H1 (cell line): ENCODE results near the gene UMODL1. TPM values are rescaled to one million over a fixed set of nuclear protein-coding genes. Genes with fewer than 3 reads are reported as not detected.

Experiments used
- CTCF ChIA-PET: fragments of 300-600 bp; sonication (Branson Sonifier 250); formaldehyde crosslinking; loops from one replicate; lab custom pipeline; 2021; ENCODE audit not compliant: partially characterized antibody; lab: Charles Lee
- POLR2A ChIA-PET: fragments of 300-600 bp; sonication (Branson Sonifier 250); formaldehyde crosslinking; loops from one replicate; lab custom pipeline; 2021; ENCODE audit warnings: inconsistent platforms; ENCODE audit not compliant: partially characterized antibody; lab: Charles Lee
- DNase-seq, 2 experiments: peaks; one replicate each; pipeline versions ENCODE4 v3.0.0 to v3.0.0-alpha.2; 2010 to 2022; ENCODE audit warnings: low spot score in 2 of 2, low read depth in 1 of 2, mixed read lengths in 1 of 2
- FAIRE-seq: peaks from 2 replicates; lab custom pipeline; 2011; peaks lifted over from hg19 to GRCh38; lab: Jason Lieb, UNC
- H2AFZ ChIP-seq: 2 replicates; pipeline ENCODE4 v1.8.1; 2012; ENCODE audit warnings: low read length, inconsistent platforms
- H2AK5ac ChIP-seq: 2 replicates; pipeline ENCODE4 v1.6.1; 2013; ENCODE audit warnings: low read depth, low read length
- H2BK120ac ChIP-seq: replicated peaks from 2 replicates; pipeline ENCODE3; 2013; ENCODE audit warnings: low read depth, low read length, inconsistent platforms
- H2BK12ac ChIP-seq: 2 replicates; pipeline ENCODE4 v1.6.1; 2013; ENCODE audit warnings: low read depth, low read length
- H2BK15ac ChIP-seq: 2 replicates; pipeline ENCODE4 v1.6.1; 2013; ENCODE audit warnings: low read length
- H2BK20ac ChIP-seq: 2 replicates; pipeline ENCODE4 v1.6.1; 2013; ENCODE audit warnings: low read length
- H2BK5ac ChIP-seq: 2 replicates; pipeline ENCODE4 v1.6.1; 2013; ENCODE audit warnings: low read depth, low read length
- H3K14ac ChIP-seq: 2 replicates; pipeline ENCODE4 v1.6.1; 2013; ENCODE audit warnings: inconsistent platforms; ENCODE audit not compliant: insufficient read length
- H3K18ac ChIP-seq: 2 replicates; pipeline ENCODE4 v1.6.1; 2013; ENCODE audit warnings: low read length; ENCODE audit errors: extremely low read depth
- H3K23ac ChIP-seq: 2 replicates; pipeline ENCODE4 v1.6.1; 2013; ENCODE audit warnings: inconsistent platforms; ENCODE audit not compliant: insufficient read length
- H3K23me2 ChIP-seq: 2 replicates; pipeline ENCODE4 v1.6.1; 2013; ENCODE audit warnings: low read depth, low read length
- H3K27ac ChIP-seq: 2 replicates; pipeline ENCODE4 v1.6.1; 2011; ENCODE audit warnings: low read depth, low read length, inconsistent platforms
- H3K27me3 ChIP-seq, 4 experiments: replicated peaks in 1 of 4; 1 replicate in 1 of 4; 2 replicates in 3 of 4; pipeline versions ENCODE4 v1.6.1 to v1.8.1; 2011 to 2013; ENCODE audit warnings: low read length in 3 of 4, mild to moderate bottlenecking in 3 of 4, inconsistent platforms in 2 of 4, mixed read lengths in 2 of 4, moderate library complexity in 1 of 4; ENCODE audit not compliant: control insufficient read depth in 3 of 4, insufficient read depth in 3 of 4; ENCODE audit errors: extremely low read depth in 1 of 4
- H3K36me3 ChIP-seq, 4 experiments: 2 replicates each; pipeline versions ENCODE4 v1.6.1 to v1.8.1; 2011 to 2013; ENCODE audit warnings: mild to moderate bottlenecking in 4 of 4, low read length in 3 of 4, moderate library complexity in 2 of 4, control low read depth in 1 of 4, inconsistent platforms in 1 of 4; ENCODE audit not compliant: insufficient read depth in 4 of 4, control insufficient read depth in 2 of 4
- H3K4ac ChIP-seq: replicated peaks from 2 replicates; pipeline ENCODE3; 2013; ENCODE audit warnings: low read length, low read depth, mixed read lengths, inconsistent platforms; ENCODE audit not compliant: insufficient read length
- H3K4me1 ChIP-seq, 4 experiments: replicated peaks in 1 of 4; 1 replicate in 1 of 4; 2 replicates in 3 of 4; pipeline versions ENCODE4 v1.6.1 to v1.8.1; 2011 to 2013; ENCODE audit warnings: low read length in 3 of 4, inconsistent platforms in 2 of 4, mixed read lengths in 1 of 4; ENCODE audit not compliant: insufficient read depth in 4 of 4, control insufficient read depth in 3 of 4
- H3K4me2 ChIP-seq, 2 experiments: 2 replicates each; pipeline versions ENCODE4 v1.6.1 to v1.8.1; 2011 to 2013; ENCODE audit warnings: low read depth in 2 of 2, low read length in 2 of 2, control low read depth in 1 of 2, inconsistent platforms in 1 of 2, mild to moderate bottlenecking in 1 of 2; ENCODE audit not compliant: insufficient read depth in 1 of 2
- H3K4me3 ChIP-seq, 4 experiments: fragments of 200-600, 300-600 bp in 1 of 4; sonication (generic), shearing (Covaris generic), sonication (Bioruptor Twin) in 1 of 4; 2 replicates each; pipeline versions ENCODE4 v1.5.1 to v1.8.1; 2011 to 2016; ENCODE audit warnings: low read length in 4 of 4, low read depth in 3 of 4, control low read depth in 2 of 4, inconsistent platforms in 2 of 4, mild to moderate bottlenecking in 2 of 4, mixed read lengths in 1 of 4, moderate library complexity in 1 of 4; ENCODE audit not compliant: insufficient read depth in 2 of 4; ENCODE audit errors: extremely low read depth in 1 of 4
- H3K56ac ChIP-seq: replicated peaks from 2 replicates; pipeline ENCODE3; 2013; ENCODE audit warnings: low read depth, mild to moderate bottlenecking, mixed read lengths, low read length, inconsistent platforms; ENCODE audit not compliant: insufficient read length
- H3K79me1 ChIP-seq: 2 replicates; pipeline ENCODE4 v1.6.1; 2013; ENCODE audit warnings: low read depth, low read length, control low read depth
- H3K79me2 ChIP-seq, 2 experiments: 2 replicates each; pipeline versions ENCODE4 v1.6.1 to v1.8.1; 2012 to 2013; ENCODE audit warnings: low read length in 2 of 2, mild to moderate bottlenecking in 2 of 2, inconsistent platforms in 1 of 2; ENCODE audit not compliant: insufficient read depth in 2 of 2, control insufficient read depth in 1 of 2
- H3K9ac ChIP-seq, 4 experiments: replicated peaks in 1 of 4; 1 replicate in 1 of 4; 2 replicates in 3 of 4; pipeline versions ENCODE4 v1.6.1 to v1.8.1; 2011 to 2013; ENCODE audit warnings: low read depth in 3 of 4, low read length in 3 of 4, control low read depth in 2 of 4, mild to moderate bottlenecking in 2 of 4, moderate library complexity in 2 of 4, inconsistent platforms in 1 of 4; ENCODE audit errors: extremely low read depth in 1 of 4
- H3K9me3 ChIP-seq, 2 experiments: 2 replicates each; pipeline versions ENCODE4 v1.6.1 to v1.8.1; 2012 to 2013; ENCODE audit warnings: mild to moderate bottlenecking in 2 of 2, moderate library complexity in 2 of 2, control low read depth in 1 of 2, inconsistent platforms in 1 of 2, low read depth in 1 of 2, low read length in 1 of 2, mixed read lengths in 1 of 2; ENCODE audit not compliant: insufficient read depth in 2 of 2
- H4K20me1 ChIP-seq, 2 experiments: replicated peaks in 1 of 2; 2 replicates each; pipeline versions ENCODE3 to v1.8.1; 2011 to 2013; ENCODE audit warnings: inconsistent platforms in 2 of 2, low read length in 2 of 2, mild to moderate bottlenecking in 1 of 2; ENCODE audit not compliant: insufficient read depth in 2 of 2, control insufficient read depth in 1 of 2
- H4K5ac ChIP-seq: 2 replicates; pipeline ENCODE4 v1.6.1; 2013; ENCODE audit warnings: low read length, low read depth, mixed read lengths, inconsistent platforms; ENCODE audit not compliant: insufficient read length
- H4K8ac ChIP-seq: 2 replicates; pipeline ENCODE4 v1.8.0; 2013; ENCODE audit warnings: mild to moderate bottlenecking, moderate library complexity, low read length, inconsistent platforms; ENCODE audit not compliant: insufficient read depth; ENCODE audit errors: extremely low read depth
- H4K91ac ChIP-seq: replicated peaks from 2 replicates; pipeline ENCODE3; 2013; ENCODE audit warnings: low read length, mixed read lengths, inconsistent platforms; ENCODE audit not compliant: insufficient read length
- CHD2 ChIP-seq: IDR thresholded peaks from 2 replicates; pipeline ENCODE4 v1.6.1; 2012; ENCODE audit warnings: low read length, improper control_type of control experiment
- RNF2 ChIP-seq: fragments of 200-900, 300-1000 bp; sonication (generic); IDR thresholded peaks from 2 replicates; pipeline ENCODE4 v1.7.1; 2016; ENCODE audit warnings: borderline replicate concordance, low read depth, mild to moderate bottlenecking, antibody characterized with exemption, low read length; ENCODE audit not compliant: poor library complexity, severe bottlenecking; ENCODE audit errors: missing control alignments
- WGBS, 2 experiments: shearing (Covaris generic) in 1 of 2; methylation state at CpG; one replicate each; pipeline versions ENCODE4 v1.1.6 to v1.1.7; 2013 to 2015; ENCODE audit warnings: low lambda C conversion rate in 2 of 2, mixed read lengths in 2 of 2, inconsistent platforms in 1 of 2, low coverage in 1 of 2, missing lambda C conversion rate in 1 of 2; ENCODE audit not compliant: insufficient replicate concordance in 2 of 2, insufficient coverage in 1 of 2, insufficient read length in 1 of 2; ENCODE audit errors: extremely low coverage in 1 of 2, missing lambda C conversion rate in 1 of 2; 5-methylcytosine and 5-hydroxymethylcytosine counted together
- polyA plus RNA-seq, 7 experiments: library from polyadenylated mRNA; depleted of rRNA in 3 of 7; stranded (reverse) in 5 of 7; unstranded in 2 of 7; fragments of >200 nt in 5 of 7; fragments of 200-250 nt in 2 of 7; gene quantifications; 1 replicate in 5 of 7; 2 replicates in 1 of 7; 4 replicates in 1 of 7; pipeline versions ENCODE4 v1.2.1 to v1.2.3, GENCODE V29; 2011 to 2013; ENCODE audit warnings: missing spikeins in 2 of 7, mixed read lengths in 2 of 7
- total RNA-seq: library from RNA; stranded (reverse); fragmentation: NEBNext Ultra II Directional; extraction: Animal tissue kit (Norgen Biotek cat#: 25700); gene quantifications from 2 replicates; pipeline ENCODE4 v1.2.1, GENCODE V29; 2021

Gene UMODL1
- total and polyA plus RNA-seq, 2 of the 8 experiments (the other 6 are each of a cell fraction or from before 2014, with no cell fraction given), result not detected

GRCh38 chr21:42082501-42083360 is 11.6 kb downstream of the UMODL1 start:
- Histone ChIP-seq H2AFZ (no peak overlapping the region), H3K56ac (no peak overlapping the region), H3K14ac (no peak overlapping the region)

More at GRCh38 chr21:42082501-42083360, 11.6 kb downstream of the UMODL1 start:
- H3K4ac ChIP-seq, result no peak overlapping the region
- H2BK15ac ChIP-seq, result no peak overlapping the region
- H3K9me3 ChIP-seq, result no peaks in the 10 kb centered on the region
- H3K23ac ChIP-seq, result no peak overlapping the region
- H2BK20ac ChIP-seq, result no peak overlapping the region
- ChIA-PET CTCF (interaction anchor here (1.1 to 2.7 kb wide), 7 partner anchors 9 to 196 kb away, joined by 3 to 13 read pairs (median 6); no protein-coding TSS in a partner anchor), POLR2A (interaction anchor here (1.6 kb wide), 1 partner anchor 9 kb away, joined by 3 read pairs; no protein-coding TSS in a partner anchor)
- TF ChIP-seq CHD2 (no peak), RNF2 (no peak)
- H3K79me2 ChIP-seq, result no peaks in the 10 kb centered on the region
- H2AK5ac ChIP-seq, result no peak overlapping the region
- H4K91ac ChIP-seq, result no peak overlapping the region
- no peak for FAIRE-seq
- DNase-seq, result no peak
- WGBS, 2 experiments, result 84% methylated on average over 20 of the region's 22 CpGs; no CpG with 5 or more reads in 1 of the 2 experiments
- H3K27ac ChIP-seq, result no peak overlapping the region
- H2BK5ac ChIP-seq, result no peak overlapping the region
- no peak overlapping the region for H3K4me2 ChIP-seq
- no peaks in the 10 kb centered on the region for H3K4me1 ChIP-seq
- H4K20me1 ChIP-seq, result no peaks in the 10 kb centered on the region
- H4K5ac ChIP-seq, result no peak overlapping the region
- no peak overlapping the region for H2BK120ac ChIP-seq
- no peak overlapping the region for H3K18ac ChIP-seq
- no peak overlapping the region for H4K8ac ChIP-seq
- H3K79me1 ChIP-seq, result no peaks in the 10 kb centered on the region
- H3K4me3 ChIP-seq, result no peak overlapping the region
- H3K36me3 ChIP-seq, result no peaks in the 10 kb centered on the region
- no peaks in the 10 kb centered on the region for H3K27me3 ChIP-seq
- H2BK12ac ChIP-seq, result no peak overlapping the region
- no peaks in the 10 kb centered on the region for H3K23me2 ChIP-seq
- no peak overlapping the region for H3K9ac ChIP-seq
